GM18870 (cell line): ENCODE data around the gene SCARB1.

Source experiments
- ATAC-seq: cut with Tn5 transposase; IDR thresholded peaks from one replicate; pipeline ENCODE4 v1.9.1; 2021; ENCODE audit warnings: moderate library complexity; ENCODE audit not compliant: unreplicated experiment

The SCARB1 gene

DNA sequence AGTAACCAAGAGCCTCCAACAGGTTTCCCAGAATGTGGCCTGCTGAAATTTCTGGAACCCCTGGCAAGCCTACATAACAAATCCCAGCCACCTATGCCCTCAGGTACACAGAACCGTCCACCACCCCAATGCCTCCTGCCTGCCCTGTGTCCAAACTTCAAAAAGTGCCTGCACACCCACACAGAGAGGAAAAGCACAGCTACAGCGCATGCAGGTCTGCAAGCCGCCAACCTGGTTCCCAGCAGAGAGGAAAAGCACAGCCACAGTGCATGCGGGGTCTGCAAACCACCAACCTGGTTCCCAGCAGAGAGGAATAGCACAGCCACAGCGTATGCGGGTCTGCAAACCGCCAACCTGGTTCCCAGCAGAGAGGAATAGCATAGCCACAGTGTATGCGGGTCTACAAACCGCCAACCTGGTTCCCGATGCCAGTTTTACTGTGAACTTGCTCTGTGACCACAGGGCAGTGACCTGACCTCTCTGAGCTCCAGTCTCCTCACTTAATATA lies 113.5 kb downstream of the SCARB1 start:
- no peak for ATAC-seq

DNA sequence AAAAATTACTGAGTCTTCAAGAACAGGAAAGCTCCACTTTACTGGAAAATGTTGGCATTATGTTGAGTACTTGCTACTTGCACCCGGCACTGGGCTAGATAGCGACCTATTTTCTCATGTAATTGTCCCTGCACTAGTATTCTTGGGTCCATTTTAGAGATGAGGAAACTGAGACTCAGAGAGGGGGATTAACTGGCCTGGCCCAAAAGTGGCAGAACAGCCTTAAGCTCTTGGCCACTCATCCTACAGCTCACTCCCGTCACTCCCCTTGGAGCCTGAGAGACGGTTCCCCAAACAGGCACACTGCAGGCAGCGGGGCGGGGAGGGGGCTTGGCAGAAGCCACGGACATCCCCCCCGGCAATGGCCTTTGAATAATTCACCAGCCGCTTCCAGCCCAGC lies 113.9 kb downstream of the SCARB1 start:
- no peak for ATAC-seq

DNA sequence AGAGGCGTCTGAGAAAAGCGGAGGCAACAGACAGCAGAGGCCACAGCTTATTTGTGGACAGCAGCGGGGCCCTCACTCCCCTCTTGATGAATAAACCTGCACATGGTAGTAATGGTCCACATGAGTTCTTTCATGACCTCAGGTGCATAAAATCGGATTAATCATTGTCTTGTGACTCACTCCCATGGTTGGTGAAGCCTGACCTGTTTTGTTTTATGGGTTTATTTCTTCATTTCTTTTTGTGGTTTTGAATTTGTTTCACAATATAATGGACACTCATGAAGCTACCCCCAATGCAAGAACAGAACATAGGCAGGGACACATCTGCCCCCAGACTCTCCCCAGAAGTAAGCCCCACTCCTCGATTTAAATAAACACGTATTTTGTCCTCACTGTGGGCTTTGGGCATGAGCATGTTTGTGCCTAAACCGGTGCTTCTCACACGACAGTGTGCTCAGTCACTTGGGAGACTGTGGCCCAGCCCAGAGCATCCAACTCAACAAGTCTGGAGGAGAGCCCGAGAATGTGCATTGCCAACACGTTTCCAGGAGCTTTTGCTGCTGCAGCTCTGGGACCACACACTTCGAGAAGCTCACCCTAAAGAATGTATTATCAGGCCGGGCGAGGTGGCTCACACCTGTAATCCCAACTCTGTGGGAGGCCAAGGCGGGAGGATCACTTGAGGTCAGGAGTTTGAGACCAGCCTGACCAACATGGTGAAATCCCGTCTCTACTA lies 116.1 kb downstream of the SCARB1 start:
- ATAC-seq = no peak

DNA sequence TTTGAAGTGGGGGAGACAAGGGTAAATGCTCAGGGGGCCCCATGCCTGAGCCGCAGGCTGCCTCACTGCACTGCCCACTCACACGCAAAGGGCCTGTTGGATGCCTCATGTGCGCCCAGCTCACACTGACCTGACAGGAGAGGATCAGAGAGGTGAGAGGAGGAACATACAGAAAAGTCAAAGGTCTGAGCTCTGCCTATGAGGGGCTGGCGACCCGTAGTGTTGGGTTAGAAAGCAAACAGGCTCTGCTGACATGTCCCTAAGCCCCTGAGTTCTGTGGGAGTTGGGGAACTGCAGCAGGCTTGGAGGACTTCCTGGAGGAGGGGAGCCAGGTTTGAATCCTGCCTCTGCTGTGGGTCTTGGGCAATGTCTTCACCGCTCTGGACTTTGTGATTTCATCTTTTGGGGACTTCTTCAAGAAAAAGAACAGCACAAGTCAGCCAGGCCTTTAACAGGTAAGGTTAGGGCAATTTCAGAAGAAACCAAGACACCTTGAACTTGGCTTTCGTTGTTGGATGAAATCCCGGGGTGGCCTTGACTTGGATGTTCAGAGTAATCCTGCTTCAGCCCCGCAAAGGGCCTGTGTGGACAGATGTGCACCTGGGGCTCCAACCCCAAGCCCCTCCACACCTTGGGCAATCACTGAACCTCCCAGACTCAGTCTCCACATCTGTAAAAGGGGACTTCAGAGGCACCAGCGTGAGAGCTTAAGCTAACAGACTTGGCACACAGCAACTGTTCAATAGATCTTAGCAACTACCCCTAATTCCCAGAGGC lies 116.8 kb downstream of the SCARB1 start:
- no peak for ATAC-seq

DNA sequence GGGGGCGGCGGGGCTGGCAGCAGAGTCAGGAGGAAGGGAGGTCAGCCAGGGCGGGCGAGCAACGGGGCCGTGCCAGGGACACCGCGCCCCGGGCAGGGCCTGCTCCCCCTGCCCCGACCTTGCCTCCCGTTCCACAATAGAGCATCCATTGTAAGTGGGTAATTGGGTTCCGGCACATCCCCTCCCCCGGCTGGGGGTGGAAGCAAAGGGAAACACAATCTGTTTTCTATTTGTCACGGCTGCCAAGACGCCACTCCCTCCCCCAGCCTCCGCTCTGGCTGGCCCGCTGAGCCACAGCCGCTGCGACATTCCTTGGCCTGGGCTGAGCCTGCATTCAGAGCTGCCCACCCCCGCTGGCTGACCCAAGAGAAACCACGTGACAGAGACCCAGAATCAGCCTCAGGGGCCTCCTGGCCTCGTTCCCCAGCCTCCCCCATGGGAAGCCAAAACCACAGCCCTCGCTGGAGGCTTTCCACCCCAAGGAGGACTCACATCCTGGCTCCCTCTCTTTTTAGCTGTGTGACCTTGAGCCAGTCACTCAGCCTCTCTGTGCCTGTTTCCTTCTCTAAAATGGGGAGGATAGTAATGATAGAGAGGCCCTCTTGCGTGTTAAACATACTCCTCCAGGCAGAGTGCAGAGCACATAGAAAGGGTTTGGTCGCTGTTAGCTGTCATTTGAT lies 117.6 kb downstream of the SCARB1 start:
- ATAC-seq = no peak

DNA sequence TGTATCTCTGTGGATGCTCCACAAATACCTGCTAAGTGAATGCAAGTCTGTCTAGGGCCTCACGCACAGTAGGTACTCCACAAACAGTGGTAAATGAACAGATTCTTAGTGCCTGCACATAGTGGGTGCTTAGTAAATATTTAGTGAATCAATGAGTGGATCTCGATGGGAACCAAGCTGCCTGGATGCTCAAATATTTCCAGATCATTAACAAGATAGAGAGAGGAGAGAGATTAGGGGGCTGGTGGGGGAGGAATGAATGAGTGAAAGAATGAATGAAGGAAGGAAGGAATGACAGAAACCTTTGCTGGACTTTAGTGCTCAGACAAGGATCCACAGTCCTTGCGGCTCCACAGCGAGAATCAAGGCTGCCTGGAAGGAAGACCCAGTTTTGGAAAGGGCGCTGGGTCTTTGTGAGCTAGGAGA lies 118.2 kb downstream of the SCARB1 start:
- no peak for ATAC-seq

DNA sequence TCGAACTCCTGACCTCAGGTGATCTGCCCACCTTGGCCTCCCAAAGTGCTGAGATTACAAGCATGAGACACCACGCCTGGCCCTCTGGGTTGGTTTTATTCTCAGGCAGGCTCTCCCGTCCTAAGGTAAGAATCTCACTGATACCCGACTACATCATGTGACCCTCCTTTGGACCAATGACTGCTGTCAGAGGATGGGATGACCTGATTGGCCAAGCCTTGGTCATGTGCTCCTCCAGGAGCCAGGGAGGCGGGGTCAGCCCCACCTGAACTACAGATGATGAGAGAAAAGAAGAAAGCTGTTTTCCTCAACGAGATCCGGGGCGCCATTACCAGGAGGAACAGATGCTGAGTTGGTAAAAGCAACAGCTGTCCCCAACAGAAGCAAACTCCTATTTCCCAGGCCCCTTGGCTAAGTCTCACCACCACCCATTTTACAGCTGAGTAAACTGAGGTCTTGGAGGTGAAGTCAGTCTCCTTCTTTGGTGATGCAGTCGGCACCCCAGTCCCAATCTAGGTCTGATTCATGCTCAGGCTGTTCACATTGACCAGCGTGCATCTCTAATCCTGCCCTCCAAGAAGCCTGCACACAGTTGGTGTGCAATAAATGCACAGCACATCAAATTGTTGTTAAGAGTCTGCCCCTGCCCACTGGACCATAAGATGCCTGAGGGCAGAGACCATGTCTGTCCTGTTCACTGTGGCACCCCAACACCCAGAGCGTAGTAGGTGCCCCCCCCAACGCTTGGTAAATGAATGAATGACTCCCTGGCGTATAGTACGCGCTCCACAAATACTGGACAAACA lies 118.8 kb downstream of the SCARB1 start:
- ATAC-seq = no peak

DNA sequence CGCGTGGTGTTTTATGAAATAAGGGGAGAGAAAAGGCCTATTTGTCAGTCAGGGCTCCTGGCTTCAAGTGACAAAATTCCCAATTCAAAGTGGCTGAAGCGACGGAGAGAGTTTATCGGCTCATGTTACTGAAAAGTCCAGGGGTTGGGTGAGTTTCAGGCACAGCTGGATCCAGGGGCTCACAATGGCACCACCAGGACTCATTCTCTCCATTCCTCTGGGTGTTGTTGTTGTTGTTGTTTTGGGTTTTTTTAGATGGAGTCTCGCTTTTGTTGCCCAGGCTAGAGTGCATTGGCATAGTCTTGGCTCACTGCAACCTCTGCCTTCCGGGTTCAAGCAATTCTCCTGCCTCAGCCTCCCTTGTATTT lies 119.4 kb downstream of the SCARB1 start:
- no peak for ATAC-seq

DNA sequence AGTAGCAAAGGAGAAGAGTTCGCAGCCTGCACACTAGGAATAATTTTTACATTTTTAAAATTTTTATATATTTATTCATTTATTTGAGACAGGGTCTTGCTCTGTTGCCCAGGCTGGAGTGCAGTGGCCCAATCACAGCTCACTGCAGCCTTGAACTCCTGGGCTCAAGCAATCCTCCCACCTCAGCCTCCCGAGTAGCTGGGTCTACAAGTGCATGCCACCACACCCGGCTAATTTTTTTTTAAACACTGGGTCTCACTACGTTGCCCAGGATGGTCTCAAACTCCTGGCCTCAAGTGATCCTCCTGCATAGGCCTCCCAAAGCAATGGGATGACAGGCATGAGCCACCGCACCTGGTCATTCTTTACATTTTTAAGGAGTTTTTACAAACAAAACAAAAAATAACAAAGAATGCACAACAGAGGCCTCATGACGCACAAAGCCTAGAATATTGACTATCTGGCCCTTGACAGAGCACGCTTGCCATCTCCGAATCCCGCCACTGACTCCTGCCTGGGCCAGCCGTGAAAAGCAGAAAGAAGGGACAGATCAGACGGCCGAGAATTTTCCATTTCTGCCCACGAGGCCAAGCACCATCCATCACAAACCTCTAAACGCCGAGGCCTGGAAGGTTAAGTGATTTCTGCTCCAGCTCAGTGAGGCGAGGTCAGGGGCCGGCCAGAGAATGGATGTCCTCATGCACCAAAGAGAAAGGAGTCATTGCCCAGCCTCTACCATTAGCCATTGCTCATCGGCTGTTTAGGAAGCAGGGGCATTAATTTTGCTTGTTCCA lies 120.0 kb downstream of the SCARB1 start:
- ATAC-seq = no peak

DNA sequence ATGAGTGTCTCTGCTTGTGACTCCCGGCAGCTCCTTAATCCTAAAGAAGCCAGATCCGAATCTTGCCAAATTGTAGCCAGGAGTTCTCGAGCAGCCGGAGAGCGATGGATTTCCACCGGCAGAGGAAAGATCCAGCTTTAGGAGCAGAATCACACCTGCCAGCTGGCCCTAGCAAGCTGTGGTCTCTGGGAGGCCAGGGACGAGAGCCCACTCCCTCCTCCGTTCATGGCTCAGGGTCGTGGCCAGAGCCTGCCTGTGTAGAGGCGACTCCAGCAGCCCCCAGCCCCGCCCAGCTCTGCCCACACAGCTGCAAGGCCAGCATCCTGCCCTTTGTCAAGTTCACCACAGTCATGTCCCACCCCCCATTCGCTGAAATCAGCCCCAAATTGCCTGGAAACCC lies 121.0 kb downstream of the SCARB1 start:
- no peak for ATAC-seq

DNA sequence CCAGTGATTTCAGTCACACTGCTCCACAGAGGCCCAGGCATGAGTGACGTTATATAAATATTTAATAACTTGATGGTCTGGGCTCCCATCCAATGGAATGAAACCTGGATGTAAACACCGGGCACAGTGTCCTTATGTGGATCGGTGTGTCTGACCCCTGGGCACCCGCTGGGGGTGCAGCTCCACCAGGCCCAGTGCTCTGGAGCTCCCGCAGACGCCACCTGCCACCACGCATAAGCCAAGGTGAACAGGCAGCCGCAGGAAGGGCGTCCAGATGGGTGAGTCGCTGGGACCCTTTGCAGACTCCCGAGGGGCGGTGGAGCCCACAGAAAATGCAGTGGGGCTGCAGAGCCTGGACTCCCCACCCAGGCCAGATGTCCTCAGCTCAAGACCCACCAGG lies 121.6 kb downstream of the SCARB1 start:
- no peak for ATAC-seq

DNA sequence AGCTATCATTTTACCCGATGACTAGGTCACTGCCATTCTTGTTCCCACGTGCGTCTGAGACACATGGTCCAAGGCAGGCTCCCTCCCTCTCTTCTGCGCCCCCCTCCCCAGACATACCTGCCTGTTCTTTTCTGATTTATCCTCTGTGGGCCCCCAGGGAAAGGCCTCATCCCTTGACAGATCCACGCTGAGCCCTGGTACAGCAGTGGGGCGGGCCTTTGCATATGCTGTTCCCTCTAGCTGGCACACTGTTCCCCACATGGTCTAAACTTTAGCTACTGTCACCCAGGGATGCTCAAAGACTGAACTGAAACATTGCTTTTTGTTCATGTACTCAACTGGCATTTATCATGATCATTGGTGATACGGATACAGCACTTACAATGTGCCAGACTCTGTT lies 122.5 kb downstream of the SCARB1 start:
- ATAC-seq = no peak

DNA sequence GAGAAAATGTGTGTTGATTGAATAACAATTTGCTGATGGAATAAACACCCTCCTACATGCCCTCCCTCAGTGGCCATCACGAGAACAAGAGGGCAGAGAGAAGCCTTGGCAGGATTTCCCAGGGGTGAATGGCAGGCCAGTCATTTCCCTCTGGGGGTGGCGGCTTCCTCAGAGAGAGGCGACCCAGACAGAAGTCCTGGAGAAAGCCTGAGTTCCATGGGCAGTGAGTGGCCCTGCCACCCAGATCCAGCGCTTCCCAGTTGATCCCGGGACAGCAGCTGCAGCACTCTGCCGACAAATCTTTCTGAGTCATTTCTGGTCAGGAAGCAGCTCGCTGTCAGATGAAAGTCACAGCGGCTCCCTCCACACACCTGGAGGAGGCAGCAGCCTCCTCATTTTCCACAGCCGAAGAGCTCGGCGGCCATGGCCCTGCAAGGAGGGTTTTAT lies 123.0 kb downstream of the SCARB1 start:
- ATAC-seq = no peak

DNA sequence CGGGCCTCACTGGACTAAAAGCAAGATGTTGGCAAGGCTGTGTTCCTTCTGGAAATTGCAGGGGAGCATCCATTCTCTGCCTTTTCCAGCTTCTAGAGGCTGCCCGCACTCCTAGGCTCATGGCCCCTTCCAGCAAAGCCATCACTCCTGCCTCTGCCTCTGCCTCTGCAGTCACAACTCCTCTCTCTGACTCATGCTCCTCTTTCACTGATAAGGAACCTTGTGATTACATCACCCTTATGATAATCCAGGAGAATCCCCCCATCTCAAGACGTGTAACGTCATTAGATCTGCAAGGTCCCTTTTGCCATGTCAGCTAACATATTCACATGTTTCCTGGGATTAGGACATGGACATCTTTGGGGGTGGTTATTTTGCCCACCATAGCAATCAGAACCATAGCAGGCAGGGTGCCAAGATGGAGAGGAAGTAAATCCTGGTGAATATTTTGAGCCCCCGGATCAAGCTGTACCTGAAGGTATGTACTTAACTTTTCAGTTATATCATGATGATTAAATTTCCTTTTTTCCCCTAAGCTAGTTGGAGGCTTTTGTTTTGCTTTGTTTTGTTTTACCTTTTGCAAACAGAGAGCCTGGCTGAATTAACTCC lies 123.6 kb downstream of the SCARB1 start:
- ATAC-seq = no peak

DNA sequence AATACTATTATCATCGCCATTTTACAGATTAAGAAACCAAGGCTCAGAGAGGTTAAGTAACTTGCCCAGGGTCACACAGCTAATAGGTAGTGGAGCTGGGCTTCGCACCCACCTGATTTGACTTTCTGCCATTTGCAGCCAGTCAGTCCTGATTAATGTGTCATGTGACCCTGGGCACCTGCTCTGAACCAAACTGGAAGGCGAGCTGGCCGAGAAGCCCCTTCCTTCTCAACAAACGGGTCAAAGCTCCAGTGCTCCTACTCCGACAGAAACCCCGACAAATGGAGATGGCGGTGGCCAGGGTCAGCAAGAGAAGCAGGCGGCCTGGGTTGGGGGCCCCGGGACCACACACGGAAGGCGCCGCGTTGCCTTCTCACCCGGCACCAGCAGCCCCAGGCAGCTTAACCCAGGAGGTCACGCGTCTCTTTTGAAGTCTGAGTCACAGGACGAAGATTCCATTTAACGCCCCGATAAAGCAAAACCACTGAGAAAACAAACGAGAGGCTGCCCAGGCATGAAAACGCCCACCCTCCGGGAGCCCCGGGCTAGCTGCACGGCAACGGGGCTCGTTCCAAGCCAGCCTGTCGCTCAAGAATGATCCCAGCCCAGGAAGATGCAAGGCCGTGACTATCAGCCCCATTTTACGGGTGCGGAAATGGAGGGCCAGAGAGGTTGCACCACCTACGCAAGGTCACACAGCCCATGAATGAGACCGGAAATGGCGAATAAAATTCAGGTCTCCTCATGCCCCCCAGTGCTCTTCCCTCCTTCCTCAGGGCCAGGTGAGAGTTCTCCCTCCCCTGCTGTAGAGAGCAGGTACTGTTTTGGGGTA lies 124.8 kb downstream of the SCARB1 start:
- ATAC-seq = no peak

DNA sequence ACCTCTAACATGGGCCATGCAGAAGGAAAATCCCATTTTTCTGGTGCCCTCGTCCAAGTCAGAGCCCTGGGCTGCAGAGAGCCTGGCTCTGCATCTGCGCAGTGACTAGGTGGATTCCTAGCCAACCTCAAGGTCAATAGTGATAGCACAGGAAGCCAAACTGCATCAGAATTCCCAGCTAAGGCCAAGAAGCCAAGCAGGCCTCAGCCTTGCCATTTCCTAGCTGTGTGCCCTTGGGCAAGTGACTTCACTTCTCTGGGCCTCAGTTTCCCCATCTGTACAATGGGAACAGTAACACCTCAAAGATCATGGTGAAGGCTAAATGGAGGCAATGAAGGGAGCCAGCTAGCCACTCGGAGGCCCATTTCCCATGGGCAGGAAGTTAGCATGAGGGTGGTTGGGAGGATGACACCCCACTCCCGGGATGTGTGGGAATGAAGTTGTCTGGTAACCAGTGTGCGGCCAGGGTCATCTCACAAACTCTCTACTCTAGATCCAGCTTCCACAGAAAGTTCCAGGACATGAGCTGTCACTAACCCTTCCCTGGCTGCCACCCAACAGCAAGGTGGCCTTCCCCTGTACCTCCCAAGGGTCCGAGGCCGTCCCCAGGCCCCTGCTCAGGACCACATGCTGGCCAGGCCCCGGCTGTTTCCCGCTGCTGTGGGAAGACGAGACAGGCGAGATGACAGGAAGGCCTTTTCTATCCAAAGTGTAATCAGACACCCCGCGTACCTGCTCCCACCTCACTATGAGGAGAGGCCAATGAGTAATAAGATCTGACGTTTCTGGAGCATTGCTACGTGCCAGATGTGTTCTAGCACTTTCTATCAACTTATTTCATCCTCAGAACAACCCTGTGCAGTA lies 125.7 kb downstream of the SCARB1 start:
- no peak for ATAC-seq

DNA sequence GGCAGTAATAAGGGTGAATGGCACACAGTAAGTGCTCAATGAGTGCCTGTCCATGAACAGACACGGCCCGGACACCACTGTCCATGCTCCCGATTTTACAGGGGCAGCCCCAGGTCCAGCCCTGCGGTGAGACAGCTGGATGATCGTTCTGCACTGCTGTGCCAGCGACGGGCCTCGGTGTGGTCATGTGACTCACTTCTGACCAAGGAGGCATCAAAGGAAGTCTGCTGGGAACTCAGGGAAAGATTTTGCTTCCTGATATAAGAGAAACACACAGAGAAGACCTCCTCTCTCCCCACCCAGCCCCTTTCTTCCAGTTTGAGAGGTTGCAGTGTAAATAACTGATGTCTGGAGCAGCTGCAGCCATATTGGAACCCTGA lies 126.6 kb downstream of the SCARB1 start:
- no peak for ATAC-seq
